ENCODE results near the gene PIWIL4.

The PIWIL4 gene

DNA sequence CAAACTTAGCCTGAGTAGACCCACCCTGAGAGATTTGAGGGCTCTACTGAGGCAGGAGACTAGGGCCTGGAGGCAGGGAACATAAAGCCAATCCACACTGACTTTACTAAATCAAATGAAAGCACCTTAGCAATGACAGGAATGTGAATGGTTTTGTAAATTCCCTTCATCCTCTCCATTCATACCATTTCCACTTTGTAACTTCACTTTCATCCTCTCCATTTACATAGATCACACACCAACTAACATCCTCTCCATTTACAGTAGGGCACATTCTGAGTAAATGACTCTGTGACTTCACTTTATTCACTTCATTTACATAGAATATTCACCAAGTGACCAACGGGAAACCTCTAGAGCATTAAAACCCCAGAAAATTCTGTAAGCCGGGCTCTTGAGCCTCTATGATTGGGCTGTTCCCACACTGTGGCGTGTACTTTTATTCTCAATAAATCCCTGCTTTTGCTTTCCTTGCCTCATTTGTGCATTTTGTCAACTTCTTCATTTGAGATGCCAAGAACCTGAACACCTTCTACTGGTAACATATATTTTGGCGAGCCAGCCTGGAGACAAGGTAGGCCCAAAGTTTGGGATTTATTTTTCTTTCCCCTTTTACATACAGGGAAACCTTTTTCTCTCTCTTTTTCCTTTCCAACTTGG lies 82.9 kb downstream of the PIWIL4 start:
- Histone ChIP-seq H2AFZ (ENCODE audit: low read length) (no peak overlapping the region), H3K9me3 (ENCODE audit: insufficient read depth, low read depth, low read length) (no peaks in the 10 kb centered on the region)

DNA sequence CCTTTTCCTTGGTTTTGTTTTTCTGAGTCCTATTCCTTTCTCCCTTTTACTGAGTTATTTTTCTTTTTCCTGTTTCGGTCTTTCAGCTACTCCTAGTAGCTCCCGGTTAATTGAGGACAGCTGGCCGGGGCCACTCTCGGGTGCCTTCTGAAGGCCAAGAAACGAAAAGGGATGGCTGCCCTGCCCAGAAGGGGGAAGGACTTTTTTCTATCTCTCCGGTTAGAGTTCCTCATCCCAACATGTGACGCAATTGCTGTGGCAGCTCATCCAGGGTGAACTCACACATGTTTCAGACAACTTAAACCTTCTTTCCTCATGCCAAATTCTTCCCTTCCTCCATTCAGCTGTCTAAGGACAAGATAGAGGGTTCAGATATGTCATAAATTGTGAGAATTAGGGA lies 83.6 kb downstream of the PIWIL4 start:
- Histone ChIP-seq H3K4me1 (ENCODE audit: insufficient read depth, low read length, poor library complexity, severe bottlenecking) (no peaks in the 10 kb centered on the region), H3K36me3 (ENCODE audit: insufficient read depth, low read length) (no peaks in the 10 kb centered on the region), H3K4me2 (ENCODE audit: low read depth, low read length, poor library complexity, severe bottlenecking) (no peak overlapping the region), H3K4me3 (ENCODE audit: low read length, poor library complexity, severe bottlenecking) (no peak overlapping the region), H3F3A (ENCODE audit: low read depth) (no peaks in the 10 kb centered on the region), H3K9me3 (ENCODE audit: insufficient read depth, low read depth, low read length) (no peaks in the 10 kb centered on the region), H3K79me2 (ENCODE audit: insufficient read depth, low read length) (no peaks in the 10 kb centered on the region), H2AFZ (ENCODE audit: low read length) (no peak overlapping the region), H3K9ac (ENCODE audit: low read depth, low read length, poor library complexity, severe bottlenecking) (no peak overlapping the region), H3K9me2 (replicated peaks; ENCODE audit: low read depth, low read length) (no peaks in the 10 kb centered on the region), H3K27me3 (ENCODE audit: insufficient read depth, low read length, poor library complexity, severe bottlenecking) (no peaks in the 10 kb centered on the region), H4K20me1 (ENCODE audit: insufficient read depth, low read length, poor library complexity, severe bottlenecking) (no peaks in the 10 kb centered on the region)
- TF ChIP-seq, protein P1, sequence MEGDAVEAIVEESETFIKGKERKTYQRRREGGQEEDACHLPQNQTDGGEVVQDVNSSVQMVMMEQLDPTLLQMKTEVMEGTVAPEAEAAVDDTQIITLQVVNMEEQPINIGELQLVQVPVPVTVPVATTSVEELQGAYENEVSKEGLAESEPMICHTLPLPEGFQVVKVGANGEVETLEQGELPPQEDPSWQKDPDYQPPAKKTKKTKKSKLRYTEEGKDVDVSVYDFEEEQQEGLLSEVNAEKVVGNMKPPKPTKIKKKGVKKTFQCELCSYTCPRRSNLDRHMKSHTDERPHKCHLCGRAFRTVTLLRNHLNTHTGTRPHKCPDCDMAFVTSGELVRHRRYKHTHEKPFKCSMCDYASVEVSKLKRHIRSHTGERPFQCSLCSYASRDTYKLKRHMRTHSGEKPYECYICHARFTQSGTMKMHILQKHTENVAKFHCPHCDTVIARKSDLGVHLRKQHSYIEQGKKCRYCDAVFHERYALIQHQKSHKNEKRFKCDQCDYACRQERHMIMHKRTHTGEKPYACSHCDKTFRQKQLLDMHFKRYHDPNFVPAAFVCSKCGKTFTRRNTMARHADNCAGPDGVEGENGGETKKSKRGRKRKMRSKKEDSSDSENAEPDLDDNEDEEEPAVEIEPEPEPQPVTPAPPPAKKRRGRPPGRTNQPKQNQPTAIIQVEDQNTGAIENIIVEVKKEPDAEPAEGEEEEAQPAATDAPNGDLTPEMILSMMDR (conservative IDR thresholded peaks at IDR 0.05; ENCODE audit: low read length), result no peak
- no peak for TF ChIP-seq EZH2phosphoT487 (IDR thresholded peaks at IDR 0.05; ENCODE audit: borderline replicate concordance)

More for the DNA sequence above, 82.9 kb downstream of the PIWIL4 start:
- Histone ChIP-seq H3K9me2 (replicated peaks; ENCODE audit: low read depth, low read length) (no peaks in the 10 kb centered on the region), H3K4me2 (ENCODE audit: low read depth, low read length, poor library complexity, severe bottlenecking) (no peak overlapping the region), H3K9ac (ENCODE audit: low read depth, low read length, poor library complexity, severe bottlenecking) (no peak overlapping the region), H3K27me3 (ENCODE audit: insufficient read depth, low read length, poor library complexity, severe bottlenecking) (no peaks in the 10 kb centered on the region), H3K4me3 (ENCODE audit: low read length, poor library complexity, severe bottlenecking) (no peak overlapping the region), H3K4me1 (ENCODE audit: insufficient read depth, low read length, poor library complexity, severe bottlenecking) (no peaks in the 10 kb centered on the region), H3K79me2 (ENCODE audit: insufficient read depth, low read length) (no peaks in the 10 kb centered on the region), H3K36me3 (ENCODE audit: insufficient read depth, low read length) (no peaks in the 10 kb centered on the region), H4K20me1 (ENCODE audit: insufficient read depth, low read length, poor library complexity, severe bottlenecking) (no peaks in the 10 kb centered on the region), H3F3A (ENCODE audit: low read depth) (no peaks in the 10 kb centered on the region)
- TF ChIP-seq EZH2phosphoT487 (IDR thresholded peaks at IDR 0.05; ENCODE audit: borderline replicate concordance), result no peak
- TF ChIP-seq, protein P1 (conservative IDR thresholded peaks at IDR 0.05; ENCODE audit: low read length), result no peak

DNA sequence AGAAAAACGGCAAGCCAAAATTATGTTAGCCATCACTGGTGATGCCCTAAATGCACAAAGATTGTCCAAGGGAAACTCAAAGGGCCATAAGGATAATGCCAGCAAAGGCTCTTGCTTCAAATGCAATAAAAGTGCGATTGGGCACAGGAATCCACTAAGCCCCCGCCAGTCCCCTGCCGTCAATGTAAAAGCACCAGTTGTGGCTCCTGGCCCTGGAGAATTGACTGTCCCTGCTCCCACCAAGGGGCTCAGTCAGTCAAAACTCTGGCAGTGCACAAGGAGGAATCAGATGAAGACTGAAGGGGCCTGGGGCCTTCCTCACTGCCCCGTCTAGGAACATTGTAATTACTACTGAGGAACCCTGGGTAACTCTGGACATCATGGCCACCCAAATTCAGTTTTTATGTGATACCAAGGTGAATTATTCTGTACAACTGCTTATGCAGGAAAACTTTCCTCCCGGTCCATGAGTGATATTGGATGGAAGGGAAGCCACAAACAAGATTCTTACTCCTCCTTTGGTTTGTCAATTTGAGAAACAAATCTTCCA lies 85.6 kb downstream of the PIWIL4 start:
- no peaks in the 10 kb centered on the region for H3K4me1 ChIP-seq (ENCODE audit: insufficient read depth, low read length, poor library complexity, severe bottlenecking)
- no peaks in the 10 kb centered on the region for H3K27me3 ChIP-seq (ENCODE audit: insufficient read depth, low read length, poor library complexity, severe bottlenecking)
- no peak overlapping the region for H3K4me3 ChIP-seq (ENCODE audit: low read length, poor library complexity, severe bottlenecking)
- no peak overlapping the region for H2AFZ ChIP-seq (ENCODE audit: low read length)
- H3K9me3 ChIP-seq (ENCODE audit: insufficient read depth, low read depth, low read length), result no peaks in the 10 kb centered on the region
- no peaks in the 10 kb centered on the region for H3K9me2 ChIP-seq (replicated peaks; ENCODE audit: low read depth, low read length)
- no peaks in the 10 kb centered on the region for H3K36me3 ChIP-seq (ENCODE audit: insufficient read depth, low read length)
- TF ChIP-seq, protein P1 (conservative IDR thresholded peaks at IDR 0.05; ENCODE audit: low read length), result no peak
- no peak for TF ChIP-seq EZH2phosphoT487 (IDR thresholded peaks at IDR 0.05; ENCODE audit: borderline replicate concordance)
- H4K20me1 ChIP-seq (ENCODE audit: insufficient read depth, low read length, poor library complexity, severe bottlenecking), result no peaks in the 10 kb centered on the region
- no peaks in the 10 kb centered on the region for H3F3A ChIP-seq (ENCODE audit: low read depth)
- no peak overlapping the region for H3K9ac ChIP-seq (ENCODE audit: low read depth, low read length, poor library complexity, severe bottlenecking)
- H3K4me2 ChIP-seq (ENCODE audit: low read depth, low read length, poor library complexity, severe bottlenecking), result no peak overlapping the region
- H3K79me2 ChIP-seq (ENCODE audit: insufficient read depth, low read length), result no peaks in the 10 kb centered on the region
